ENCODE data around the gene DSN1.

DSN1 gene

DNA sequence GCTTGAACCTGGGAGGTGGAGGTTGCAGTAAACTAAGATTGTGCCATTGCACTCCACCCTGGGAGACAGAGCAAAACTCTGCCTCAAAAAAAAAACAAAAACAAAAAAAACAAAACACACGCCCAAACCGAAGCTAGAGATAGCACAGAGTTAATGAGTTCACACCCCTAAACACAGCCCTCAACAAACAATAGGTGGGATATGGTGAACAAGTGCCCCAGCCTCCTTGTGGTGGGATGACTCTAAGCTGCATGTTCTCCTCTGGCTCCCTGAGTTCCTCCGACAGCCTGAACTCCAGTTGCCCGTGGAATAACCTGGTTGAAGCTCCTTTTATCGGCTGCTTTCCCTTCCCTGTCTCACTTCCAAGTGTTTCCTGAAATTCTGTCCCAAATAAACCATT, 22.1 kb upstream of the DSN1 start:
- DNase-seq: no peak

DNA sequence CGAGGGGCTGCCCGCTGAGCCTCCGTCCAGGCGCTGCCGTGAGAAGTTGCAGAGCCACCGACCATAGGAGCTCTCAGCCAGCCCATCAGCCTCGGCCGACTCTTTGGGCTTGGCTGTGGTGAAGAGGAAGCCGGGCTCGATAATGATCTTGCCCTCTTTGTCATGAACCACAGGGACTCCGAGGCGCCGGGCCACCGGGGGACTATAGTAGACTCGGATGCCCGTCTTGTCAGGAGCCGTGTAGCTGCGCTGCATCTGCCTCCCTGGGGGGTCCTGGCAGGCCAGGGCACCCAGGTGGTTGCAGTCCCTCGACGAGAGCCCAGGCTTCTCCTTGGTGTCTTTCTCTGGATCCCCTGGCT, 20.5 kb upstream of the DSN1 start:
- DNase-seq: no peak

GRCh38 chr20:36793294-36794115, 19.9 kb upstream of the DSN1 start:
- no peak for DNase-seq

- DNase-seq: peak; percentile 71
These were observed 18.9 kb upstream of the DSN1 start for GRCh38 chr20:36792422-36792821.

- DNase-seq: no peak
These were observed 18.3 kb upstream of the DSN1 start for GRCh38 chr20:36791862-36792261.

DNA sequence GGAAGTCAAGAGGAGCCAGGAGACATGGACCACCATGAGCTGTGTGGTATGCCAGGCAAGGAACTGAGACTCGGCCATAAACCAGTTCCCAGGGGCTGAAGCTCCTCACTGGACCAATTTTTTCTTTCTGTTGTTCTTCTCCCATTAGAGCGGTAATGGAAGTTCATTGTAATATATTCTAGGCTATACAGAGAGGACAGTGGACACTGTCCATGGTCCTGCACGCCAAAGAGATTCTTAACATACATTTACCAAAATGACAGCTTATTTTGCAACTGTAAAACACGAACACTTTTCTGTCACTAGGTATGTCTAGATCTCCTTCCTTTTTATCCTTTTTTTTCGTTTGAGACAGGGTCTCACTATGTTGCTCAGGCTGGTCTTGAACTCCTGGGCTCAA, 13.1 kb upstream of the DSN1 start:
- no peak for DNase-seq

DNA sequence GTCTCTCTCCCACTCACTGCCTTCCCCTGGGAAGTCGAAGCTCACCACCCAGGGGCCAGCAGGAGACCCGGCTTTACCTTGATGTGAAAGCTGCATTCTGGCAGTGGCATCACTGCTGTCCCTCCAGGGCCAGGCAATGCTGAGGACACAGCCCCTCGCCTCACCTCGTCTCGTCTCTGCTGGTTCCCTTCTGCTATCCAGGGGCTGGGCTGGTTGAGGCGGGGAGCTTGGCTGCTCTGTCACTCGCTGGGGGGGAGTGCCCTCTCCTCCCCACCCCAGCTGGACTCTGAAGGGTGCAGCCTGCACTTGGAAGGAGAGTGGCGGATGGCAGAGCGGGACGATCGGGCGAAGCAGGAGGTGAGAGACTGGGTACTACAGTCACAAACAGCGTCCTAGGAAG, 12.7 kb upstream of the DSN1 start:
- DNase-seq: no peak

- no peak for DNase-seq
These were observed 11.7 kb upstream of the DSN1 start for GRCh38 chr20:36785308-36785707.

- DNase-seq: no peak
These were observed 11.3 kb upstream of the DSN1 start for GRCh38 chr20:36784900-36785299.

GRCh38 chr20:36784116-36784515, 10.6 kb upstream of the DSN1 start:
- no peak for DNase-seq

- no peak for DNase-seq
These were observed 6.1 kb upstream of the DSN1 start for GRCh38 chr20:36779656-36780025.

- no peak for DNase-seq
These were observed 5.5 kb upstream of the DSN1 start for GRCh38 chr20:36778831-36779655.

DNA sequence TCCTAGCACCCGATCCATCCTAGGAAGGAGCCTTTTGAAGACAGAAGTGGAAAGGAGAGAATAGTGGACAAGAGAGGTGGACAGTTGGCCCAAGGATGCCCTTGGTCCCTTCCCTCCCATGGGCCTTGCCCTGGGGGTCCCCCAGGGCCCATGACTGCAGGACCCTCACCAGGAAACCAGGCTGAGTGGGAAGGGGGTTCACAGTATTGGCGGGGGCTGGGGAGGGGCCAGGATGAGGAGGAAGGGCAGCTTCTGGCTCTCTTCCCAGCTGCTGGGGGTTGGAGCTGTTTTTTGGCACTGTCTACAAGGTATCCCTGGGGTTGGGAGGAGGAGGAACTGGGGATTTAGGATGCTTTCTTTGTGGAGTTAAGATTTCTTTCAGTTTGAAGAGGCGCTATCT, 4.0 kb upstream of the DSN1 start:
- DNase-seq: no peak

DNA sequence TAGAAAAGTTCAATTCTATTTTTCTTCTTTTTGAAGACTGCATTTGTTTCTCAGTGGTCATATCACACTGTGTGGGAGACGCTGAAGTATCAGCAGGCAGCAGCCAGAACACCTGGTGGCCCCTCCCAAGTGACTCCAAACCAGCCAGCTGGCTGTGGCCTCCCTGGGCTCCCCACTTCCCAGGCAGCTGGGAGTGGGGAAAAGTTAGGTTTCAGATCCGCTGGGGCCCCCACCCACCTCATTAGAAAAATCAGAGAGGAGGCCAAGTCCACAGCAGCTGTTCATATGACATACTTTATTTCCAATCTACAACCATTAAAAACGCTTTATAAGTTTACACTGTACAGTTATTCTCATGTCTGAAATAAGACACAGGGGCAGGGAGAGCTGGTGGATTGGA, 3.6 kb upstream of the DSN1 start:
- DNase-seq: no peak

- DNase-seq: no peak
These were observed 2.3 kb upstream of the DSN1 start for GRCh38 chr20:36775826-36776225.

GRCh38 chr20:36775196-36775595, 1.6 kb upstream of the DSN1 start:
- no peak for DNase-seq

- no peak for DNase-seq
These were observed 411 bp downstream of the DSN1 start for GRCh38 chr20:36773107-36773596.

DNA sequence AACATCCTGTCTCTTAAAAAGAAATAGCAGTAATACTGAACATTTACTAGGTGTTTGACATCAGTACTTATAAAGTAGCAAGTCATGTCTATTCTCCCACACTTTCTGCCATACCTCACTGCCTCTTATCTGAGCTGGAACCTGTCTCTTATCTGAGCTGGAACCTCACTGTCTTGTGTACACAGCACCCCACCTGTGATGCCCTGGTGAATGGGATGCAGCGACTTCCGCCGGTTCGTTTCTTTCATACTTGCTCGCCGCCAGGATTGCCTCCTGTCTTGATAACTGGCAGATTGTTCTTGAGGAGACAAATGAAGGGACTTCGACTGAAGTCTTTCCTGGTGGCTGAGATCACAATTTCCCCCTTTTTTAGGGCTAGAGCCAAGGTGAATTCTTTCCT, 2.9 kb downstream of the DSN1 start:
- no peak for DNase-seq

DNA sequence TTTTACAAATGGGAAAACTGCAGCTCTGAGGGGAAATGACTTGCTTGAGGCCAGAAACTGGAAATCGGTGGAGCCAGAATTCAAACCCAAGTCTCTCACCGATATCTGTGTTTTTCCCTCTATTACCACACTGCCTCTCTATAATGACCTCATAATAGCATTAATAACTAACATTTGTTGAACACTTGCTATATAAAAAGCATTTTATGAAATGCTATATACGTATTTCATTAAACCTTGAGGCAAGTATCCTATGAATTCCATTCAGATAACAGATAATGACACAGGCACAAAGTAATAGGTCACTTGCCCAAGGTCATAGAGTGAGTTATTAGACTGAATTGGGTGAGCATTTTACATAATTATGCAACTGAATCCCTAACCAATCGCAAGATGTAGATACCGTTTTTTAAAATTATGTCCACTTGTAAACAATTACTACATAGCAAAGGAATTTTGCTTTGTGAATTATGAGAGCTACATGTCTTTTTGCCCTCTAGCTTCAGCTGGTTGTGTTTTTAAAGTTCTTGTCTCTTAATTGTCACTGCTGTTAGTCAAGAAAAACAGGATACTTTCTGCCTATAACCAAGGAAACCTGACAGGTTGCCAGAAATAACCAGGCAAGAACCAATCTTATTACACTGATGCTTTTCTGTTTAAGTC, 4.7 kb downstream of the DSN1 start:
- DNase-seq: no peak

DNA sequence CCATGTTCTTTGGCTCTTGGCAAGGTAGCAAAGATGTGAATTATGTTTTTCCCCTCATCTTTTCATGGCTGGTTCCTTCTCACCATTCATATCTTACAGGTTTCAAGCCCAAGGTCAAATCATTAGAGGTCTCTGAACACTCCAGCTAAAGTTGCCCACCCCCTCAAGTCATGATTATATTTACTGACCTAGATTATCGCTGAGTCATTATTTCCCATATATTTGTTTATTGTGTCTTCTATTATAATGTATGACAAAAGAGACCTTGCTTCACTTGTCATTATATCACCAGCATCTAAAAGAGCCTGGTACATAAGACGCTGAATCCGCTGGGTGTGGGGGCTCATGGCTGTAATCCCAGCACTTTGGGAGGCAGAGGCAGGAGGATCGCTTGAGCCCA, 12.4 kb downstream of the DSN1 start:
- DNase-seq: no peak

GRCh38 chr20:36760647-36761046, 12.9 kb downstream of the DSN1 start:
- DNase-seq: no peak

DNA sequence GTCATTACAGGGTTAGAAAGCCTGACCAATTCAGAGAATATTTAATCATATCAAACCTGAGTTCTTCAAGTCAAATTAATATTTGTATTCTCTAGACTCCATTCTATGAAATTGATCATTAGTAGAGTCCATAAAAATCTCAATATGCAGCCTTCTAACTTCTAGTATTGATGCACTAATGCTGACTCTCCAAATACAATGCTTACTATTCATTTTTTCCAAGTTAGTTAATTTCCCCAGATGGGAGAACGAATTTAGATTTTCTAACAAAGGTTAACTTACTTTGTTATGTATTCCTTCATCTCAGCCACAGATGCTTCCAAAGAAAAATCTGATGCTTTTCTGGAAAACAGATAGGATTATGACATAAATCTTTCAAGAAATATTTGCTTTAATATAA, 15.3 kb downstream of the DSN1 start:
- no peak for DNase-seq

DNA sequence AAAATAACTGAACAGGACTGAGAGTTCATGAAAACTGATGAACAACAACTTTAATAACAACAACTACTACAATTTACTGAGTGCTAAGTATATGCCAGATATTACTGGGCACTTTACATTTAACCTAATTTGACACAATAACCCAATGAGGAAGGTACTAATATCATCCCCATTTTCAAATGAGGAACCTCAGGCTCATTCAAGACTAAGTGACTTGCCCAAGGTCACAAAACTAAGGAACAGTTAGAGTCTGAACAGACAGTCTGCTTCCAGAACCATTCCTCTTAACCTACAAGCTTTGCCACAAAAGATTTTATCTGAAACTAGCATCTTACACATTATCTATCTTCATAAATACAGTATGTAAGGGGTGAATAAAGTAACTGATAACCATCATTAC, 17.1 kb downstream of the DSN1 start:
- DNase-seq: no peak
